ENCODE measurements around the gene SMIM29.

The SMIM29 gene

DNA sequence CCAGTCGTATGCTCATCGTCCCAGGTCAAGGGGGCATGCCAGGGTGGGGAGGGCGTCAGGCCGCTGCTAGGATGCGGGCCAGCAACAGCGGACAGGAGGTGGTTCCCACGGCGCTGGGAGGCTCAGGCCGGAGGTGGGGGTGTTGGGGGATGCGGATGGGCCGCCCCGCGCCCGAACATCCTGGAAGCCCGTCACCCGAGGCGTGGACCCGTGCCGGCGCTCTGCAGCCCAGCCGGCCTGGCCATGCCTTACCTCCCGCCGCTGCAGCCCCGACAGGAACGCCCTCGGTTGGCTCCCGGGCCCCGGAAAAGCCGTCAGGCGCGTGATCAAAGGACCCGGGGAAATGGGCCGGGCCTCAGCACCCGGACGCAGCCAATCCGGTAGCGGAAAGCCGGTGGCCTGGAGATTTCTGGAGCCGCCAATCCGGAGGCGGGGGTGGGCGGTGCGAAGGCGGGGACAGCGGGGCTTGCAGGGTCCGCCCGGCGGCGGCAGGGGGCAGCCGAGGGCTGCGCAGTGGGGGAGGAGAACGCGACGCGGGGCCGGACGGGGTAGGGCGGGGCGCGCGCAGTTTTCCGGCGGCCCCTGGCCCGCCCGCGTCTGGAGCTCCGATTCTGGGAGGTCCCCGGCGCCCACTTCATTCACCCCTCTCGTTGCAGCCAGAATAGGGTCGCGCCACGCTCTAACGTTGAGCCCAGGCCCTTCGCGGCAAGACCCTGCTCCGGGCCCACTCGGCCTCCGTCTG lies at the start of gene SMIM29:
TSS of gene SMIM29 (minus strand) at position 280 of the 742 bp plus-strand sequence. CDS start 1,215 bp downstream, outside the sequence.
- peak; percentile 86 for DNase-seq (ENCODE audit: low read depth)
- in situ Hi-C loops (cut with HindIII; ENCODE audit: low sequenced_read_pairs) = no loop called here
- TF ChIP-seq, protein P1, sequence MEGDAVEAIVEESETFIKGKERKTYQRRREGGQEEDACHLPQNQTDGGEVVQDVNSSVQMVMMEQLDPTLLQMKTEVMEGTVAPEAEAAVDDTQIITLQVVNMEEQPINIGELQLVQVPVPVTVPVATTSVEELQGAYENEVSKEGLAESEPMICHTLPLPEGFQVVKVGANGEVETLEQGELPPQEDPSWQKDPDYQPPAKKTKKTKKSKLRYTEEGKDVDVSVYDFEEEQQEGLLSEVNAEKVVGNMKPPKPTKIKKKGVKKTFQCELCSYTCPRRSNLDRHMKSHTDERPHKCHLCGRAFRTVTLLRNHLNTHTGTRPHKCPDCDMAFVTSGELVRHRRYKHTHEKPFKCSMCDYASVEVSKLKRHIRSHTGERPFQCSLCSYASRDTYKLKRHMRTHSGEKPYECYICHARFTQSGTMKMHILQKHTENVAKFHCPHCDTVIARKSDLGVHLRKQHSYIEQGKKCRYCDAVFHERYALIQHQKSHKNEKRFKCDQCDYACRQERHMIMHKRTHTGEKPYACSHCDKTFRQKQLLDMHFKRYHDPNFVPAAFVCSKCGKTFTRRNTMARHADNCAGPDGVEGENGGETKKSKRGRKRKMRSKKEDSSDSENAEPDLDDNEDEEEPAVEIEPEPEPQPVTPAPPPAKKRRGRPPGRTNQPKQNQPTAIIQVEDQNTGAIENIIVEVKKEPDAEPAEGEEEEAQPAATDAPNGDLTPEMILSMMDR (IDR thresholded peaks at IDR 0.05; ENCODE audit: low read depth, low read length, missing control alignments) = peak; percentile 83
- H3K4me3 ChIP-seq (ENCODE audit: low read depth, low read length) = peak within 1 kb of the TSS; percentile 88

DNA sequence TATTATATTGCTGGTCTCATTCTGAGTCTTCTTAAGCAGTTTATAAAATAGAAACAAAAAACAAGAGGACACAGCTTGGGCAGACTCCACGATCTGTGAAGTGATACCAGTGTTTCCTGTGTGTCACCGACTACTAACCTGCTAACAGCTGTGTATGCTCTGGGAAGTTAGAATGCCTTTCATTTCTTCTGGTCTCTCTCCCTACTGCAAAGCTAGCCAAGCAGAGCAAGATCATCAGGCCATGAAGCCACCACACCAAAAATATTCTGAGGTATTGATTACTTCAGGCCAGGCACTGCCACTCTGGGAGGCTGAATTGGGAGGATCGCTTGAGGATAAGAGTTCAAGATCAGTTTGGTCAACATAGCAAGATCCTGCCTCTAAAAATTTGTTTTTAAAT lies 46.9 kb upstream of the SMIM29 start:
- no peak overlapping the region for H3K4me3 ChIP-seq (ENCODE audit: low read depth, low read length)
- TF ChIP-seq, protein P1 (IDR thresholded peaks at IDR 0.05; ENCODE audit: low read depth, low read length, missing control alignments) = no peak
- no peak for DNase-seq (ENCODE audit: low read depth)
- in situ Hi-C loops (cut with HindIII; ENCODE audit: low sequenced_read_pairs) = no loop called here

DNA sequence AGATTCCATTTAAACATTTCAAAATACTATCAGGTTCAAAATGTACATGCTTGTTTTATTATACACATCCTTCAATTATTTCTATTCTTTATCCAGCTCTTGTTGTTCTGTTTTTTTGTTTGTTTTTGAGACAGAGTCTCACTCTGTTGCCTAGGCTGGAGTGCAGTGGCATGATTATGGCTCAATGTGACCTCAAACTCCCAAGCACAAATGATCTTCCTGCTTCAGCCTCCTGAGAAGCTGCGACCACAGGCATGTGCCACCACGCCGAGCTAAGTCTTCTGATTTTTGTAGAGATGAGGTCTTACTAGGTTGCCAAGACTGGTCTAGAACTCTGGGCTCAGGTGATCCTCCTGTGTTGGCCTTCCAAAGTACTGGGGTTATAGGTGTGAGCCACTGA lies 44.1 kb upstream of the SMIM29 start:
- no peak overlapping the region for H3K4me3 ChIP-seq (ENCODE audit: low read depth, low read length)
- in situ Hi-C loops (cut with HindIII; ENCODE audit: low sequenced_read_pairs) = no loop called here
- TF ChIP-seq, protein P1 (IDR thresholded peaks at IDR 0.05; ENCODE audit: low read depth, low read length, missing control alignments) = no peak
- DNase-seq (ENCODE audit: low read depth) = no peak

DNA sequence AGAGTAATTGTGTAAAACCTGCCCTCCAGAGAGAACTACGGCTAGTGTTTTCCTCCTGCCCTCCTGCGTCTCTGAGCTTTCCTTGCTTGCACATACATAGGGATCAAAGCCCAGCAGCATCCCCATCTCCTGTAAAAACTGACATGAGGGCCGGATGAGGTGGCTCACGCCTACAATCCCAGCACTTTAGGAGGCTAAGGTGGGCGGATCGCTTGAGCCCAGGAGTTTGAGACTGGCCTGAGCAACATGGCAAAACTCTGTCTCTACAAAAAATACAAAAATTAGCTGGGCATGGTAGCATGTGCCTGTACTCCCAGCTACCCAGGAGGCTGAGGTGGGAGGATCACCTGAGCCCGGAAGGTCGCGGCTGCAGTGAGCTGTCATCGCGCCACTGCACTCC lies 40.3 kb upstream of the SMIM29 start:
- H3K4me3 ChIP-seq (ENCODE audit: low read depth, low read length) = no peak overlapping the region
- in situ Hi-C loops (cut with HindIII; ENCODE audit: low sequenced_read_pairs) = no loop called here
- TF ChIP-seq, protein P1 (IDR thresholded peaks at IDR 0.05; ENCODE audit: low read depth, low read length, missing control alignments) = no peak
- DNase-seq (ENCODE audit: low read depth) = no peak

DNA sequence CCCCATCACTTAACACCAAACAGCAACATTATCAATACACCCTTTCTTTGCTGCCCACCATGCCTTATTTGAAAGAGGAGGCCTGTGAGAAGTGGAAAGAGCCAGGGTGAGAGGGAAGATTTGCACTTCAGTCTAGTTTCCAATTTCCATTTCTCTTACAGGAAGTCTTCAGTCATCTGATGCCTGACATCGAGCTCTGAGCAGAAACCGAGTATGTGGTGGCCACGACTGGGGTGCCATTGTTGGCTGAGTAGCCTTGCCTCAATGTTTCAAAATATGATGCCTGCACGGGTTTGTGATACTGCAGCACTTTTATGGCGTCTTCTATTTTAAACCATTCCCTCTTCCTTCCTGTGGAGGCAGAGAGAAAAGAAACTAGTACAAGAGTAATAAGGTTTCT lies 39.8 kb upstream of the SMIM29 start:
- DNase-seq (ENCODE audit: low read depth) = no peak
- in situ Hi-C loops (cut with HindIII; ENCODE audit: low sequenced_read_pairs) = no loop called here

DNA sequence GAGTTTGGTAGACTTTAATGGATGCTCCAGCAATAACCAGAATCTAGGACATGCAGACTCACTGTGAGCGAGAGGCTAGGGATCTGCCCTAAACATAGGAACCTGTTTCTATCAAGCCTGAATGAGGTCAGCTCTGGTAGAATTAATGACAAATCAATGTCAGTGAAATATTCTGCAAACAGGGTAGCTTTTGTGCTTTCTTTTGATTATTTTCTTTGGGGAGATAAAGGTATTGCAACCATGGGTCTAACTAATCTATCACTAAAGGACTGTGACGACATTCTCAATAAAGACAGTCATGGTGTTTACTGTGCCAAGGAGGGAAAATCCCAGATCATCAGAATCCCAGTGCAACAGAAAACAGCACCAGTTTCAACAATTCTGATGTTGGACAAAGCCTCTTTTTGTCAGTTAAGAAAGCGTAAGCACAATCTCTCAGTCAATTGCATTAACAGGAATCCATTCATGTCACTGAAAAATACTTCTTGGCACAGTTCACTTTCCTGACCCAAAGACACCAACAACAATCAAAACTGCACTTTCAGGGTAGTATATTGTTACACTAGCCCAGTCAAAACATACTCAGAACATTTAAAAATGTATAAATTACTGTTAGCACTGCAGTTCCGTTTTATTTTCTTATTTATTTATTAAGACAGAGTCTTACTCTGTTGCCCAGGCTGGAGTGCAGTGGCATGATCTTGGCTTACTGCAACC lies 36.8 kb upstream of the SMIM29 start:
- DNase-seq (ENCODE audit: low read depth) = no peak
- no peak overlapping the region for H3K4me3 ChIP-seq (ENCODE audit: low read depth, low read length)
- TF ChIP-seq, protein P1 (IDR thresholded peaks at IDR 0.05; ENCODE audit: low read depth, low read length, missing control alignments) = no peak
- in situ Hi-C loops (cut with HindIII; ENCODE audit: low sequenced_read_pairs) = no loop called here

More for the DNA sequence above, 39.8 kb upstream of the SMIM29 start:
- TF ChIP-seq, protein P1 (IDR thresholded peaks at IDR 0.05; ENCODE audit: low read depth, low read length, missing control alignments) = no peak
- H3K4me3 ChIP-seq (ENCODE audit: low read depth, low read length) = no peak overlapping the region

Data from astrocyte of the cerebellum (primary cell).